Measurements from ENCODE around the gene LMX1B.

Gene LMX1B

DNA sequence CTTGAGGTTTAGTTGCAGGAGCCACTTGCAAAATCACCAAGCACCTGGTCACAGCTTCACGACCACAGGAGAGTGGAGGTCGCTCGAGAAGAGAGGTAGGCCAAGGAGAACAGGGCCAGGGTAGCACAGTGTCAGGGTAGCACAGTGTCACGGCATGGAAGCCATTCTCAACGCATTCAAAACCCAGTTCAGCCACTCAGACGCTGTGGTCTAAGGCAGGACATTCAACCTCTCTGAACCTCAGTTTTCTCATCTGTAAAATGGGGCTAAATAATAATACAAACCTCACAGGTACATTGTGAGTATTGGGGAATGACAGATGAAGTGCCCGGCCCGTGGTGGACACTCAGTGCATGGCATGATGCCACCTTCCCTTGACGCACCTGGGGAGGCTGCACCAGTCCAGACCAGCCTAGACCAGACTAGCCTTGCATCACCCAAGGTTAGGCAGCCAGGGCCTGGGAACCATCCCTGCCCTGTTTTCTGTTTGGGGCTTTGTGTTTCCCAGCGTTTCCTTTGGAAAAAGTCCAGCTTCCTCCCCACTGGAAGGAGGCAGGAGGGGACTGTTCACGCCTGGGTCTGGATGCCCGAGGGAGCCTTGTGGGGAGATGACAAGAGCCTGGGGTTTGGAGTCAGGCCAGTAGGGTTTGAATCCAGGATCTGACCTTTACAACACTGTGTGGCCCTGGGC lies 7.8 kb upstream of the LMX1B start:
- DNase-seq, result peak; percentile 24

DNA sequence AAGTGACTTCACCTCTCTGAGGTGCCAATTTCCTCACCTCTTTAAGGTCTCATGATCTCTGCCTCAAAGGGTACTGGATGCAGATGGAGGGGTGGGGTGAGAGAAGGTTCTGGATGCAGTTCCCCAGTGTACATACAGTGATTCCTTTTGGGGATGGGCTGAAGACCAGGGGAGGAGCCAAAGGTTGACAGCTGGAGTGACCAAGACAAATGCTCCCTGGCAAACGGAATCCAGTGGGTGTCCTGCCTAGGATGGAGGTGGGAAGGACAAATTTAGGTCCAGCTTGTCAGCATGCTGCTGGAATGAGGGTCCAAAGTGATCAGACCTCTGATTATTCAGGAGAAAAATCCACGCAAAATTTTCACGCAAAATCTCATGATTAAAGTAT lies 7.3 kb upstream of the LMX1B start:
- no peak for DNase-seq

- DNase-seq, result no peak
Observed at GRCh38 chr9:126607086-126607485, 6.6 kb upstream of the LMX1B start.

GRCh38 chr9:126607731-126608130 lies 6.0 kb upstream of the LMX1B start:
- DNase-seq, result no peak

DNA sequence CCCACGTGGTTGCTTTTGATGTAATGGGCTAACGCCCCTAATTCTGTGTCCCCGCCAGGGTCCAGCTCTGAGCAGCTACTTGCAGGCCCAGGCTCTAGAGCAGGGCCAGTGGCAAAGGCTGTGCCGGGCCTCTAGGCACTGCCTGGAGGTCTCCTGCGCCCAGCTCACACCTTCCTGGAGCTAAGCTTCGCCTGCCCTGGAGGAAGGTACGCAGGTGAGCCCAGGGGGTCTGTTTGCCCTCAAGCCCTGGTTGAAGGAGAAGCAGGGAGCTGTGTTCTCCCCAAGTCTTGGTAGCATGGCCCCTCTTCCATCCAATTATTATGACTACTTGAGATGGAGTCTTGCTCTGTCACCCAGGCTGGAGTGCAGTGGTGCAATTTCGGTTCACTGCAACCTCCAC lies 5.2 kb upstream of the LMX1B start:
- DNase-seq, result no peak

- DNase-seq, result no peak
Observed at GRCh38 chr9:126609191-126609590, 4.5 kb upstream of the LMX1B start.

DNA sequence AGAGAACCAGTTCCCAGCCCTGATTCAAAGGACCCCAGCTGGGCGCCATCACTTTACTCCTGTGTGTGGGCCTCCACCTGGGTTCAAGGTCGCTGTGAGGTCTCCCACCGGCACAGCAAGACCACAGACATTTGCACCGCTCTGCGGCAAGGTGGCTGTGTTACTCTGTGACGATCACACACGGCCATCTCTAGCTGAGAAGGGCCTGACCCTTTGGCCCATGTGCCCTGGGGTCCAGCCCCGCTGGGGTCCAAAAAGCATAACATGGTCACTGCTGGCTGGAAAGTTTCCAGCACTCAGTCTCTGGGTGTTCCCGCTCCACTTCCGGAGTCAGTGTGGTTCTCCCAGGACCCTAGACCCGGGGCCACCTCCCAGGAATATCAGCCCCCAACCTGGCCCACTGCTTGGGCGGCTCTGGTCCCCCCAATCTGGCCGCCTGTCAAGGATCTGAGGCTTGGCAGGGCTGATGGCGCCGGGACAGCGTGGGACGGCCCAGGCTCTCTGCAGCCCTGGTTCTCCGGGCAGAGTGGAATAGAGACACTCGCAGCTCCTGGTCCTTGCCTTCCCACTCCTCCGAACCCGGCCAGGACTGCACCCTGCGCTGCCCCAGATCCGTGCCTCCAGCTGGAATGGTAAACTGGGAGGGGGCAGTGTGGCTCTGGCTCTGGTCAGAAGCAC lies 3.9 kb upstream of the LMX1B start:
- no peak for DNase-seq

GRCh38 chr9:126611193-126611591 lies 2.5 kb upstream of the LMX1B start:
- DNase-seq, result no peak

- peak; percentile 37 for DNase-seq
Observed at GRCh38 chr9:126611592-126612325, 2.0 kb upstream of the LMX1B start.

- no peak for DNase-seq
Observed at GRCh38 chr9:126612326-126612812, 1.4 kb upstream of the LMX1B start.

DNA sequence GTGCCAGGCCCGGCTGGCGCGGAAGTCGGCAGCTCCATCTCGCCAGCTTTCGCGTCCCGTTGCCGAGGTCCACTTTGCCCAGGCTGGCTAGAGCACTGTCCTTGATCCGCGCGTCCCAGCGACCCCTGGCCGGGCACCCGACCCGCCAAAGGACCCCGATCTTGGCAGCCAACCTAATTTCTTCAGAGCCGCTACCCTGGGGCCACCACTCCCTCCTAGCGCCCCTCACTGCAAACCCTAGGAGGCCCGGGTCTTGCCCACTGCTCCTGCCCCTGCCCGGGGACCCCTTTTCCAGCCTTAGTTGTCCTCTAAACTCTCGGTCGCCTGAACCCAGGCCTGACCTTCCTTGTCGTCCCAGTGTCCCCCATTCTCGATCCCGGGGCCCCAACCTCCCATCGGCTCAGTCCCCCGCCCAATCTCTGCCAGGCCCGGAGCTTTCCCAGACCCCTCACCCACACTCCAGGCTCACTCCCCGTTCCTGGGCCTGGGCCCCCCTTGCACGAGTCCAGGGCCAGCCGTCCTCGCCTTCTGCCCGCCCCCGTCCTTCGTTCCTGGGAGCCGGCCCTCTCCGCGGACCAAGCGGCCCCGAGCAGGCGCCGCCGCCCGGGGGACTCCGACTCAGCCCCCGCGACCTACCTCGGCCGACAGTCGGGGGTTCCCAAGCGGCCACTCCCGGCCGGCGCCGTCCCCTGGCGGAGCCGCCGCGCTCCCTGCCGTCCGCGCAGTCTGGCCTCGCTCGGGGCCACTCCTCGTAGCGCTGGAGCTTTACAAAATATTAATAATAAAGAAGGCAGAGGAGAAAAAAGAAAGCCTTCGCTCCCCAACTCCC lies 701 bp upstream of the LMX1B start:
- no peak for DNase-seq

DNA sequence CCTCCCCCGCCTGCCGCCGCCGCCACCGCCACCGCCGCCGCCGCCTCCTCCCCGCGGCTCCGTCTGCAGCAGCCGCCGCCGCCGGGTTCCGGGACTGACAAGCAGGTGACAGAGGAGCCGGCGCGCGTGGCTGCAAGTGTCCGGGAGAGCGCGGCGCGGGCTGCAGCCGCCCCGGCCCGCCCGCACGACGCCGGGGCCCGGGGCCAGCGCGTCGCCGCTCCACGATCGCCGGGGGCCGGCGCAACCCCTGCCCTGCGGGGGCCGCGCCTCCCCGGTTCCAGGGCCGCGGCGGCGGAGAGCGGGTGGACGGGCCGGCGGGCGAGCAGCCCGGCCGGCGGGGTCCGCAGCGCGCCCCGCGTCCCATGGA lies 343 bp downstream of the LMX1B start:
- DNase-seq, result no peak

- no peak for DNase-seq
Observed at GRCh38 chr9:126614455-126615244, 922 bp downstream of the LMX1B start.

DNA sequence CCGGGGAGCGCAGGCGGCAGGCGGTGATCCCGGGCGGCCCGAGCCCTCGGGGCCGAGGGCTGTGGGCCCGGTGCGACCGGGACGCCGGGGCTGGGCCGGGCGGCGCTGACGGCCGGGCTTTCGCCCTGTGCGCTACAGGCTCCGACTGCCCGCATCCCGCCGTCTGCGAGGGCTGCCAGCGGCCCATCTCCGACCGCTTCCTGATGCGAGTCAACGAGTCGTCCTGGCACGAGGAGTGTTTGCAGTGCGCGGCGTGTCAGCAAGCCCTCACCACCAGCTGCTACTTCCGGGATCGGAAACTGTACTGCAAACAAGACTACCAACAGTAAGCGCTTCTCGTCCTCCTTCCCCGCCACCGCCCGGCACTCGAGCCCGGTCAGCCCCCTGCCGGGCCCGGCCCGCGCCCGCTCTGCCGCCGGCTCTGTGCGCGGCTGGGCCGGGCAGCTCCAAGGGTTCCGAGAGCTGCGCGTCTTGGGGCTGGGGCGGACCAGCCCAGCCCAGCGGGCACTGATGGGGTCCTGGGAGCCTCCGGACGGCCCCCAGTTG lies 1.6 kb downstream of the LMX1B start:
- peak; percentile 83 for DNase-seq

DNA sequence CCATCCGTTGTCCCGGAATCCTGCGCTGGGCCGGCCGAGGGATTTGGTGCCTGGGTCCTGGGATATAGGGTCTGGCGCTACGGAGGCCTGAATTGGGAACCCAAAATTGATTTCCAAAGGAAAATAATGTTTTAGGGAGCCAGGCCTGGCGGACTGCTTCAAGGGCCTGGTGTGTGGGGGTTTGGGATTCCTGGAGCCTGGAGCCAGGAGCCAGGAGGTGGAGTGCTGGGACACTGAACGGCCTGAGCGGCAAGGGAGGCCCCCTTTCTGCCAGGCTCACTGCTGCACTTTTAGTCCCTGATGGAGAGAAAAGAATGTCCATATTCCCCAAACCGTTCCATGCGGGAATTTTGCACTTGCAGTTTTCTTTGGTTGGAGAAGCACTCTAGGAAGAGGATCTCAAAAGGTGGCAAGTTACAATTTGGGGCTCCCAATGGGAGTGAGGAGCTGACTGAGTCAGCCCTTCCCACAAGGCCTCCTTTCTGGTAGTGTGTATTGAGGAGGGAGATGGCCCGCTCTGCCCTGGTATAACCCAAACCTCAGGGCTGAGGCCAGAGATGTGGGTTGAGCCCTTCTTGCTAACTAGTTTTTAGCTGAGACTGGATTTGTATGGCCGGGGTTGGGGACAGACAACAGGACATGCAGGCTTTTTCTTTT lies 2.2 kb downstream of the LMX1B start:
- no peak for DNase-seq

DNA sequence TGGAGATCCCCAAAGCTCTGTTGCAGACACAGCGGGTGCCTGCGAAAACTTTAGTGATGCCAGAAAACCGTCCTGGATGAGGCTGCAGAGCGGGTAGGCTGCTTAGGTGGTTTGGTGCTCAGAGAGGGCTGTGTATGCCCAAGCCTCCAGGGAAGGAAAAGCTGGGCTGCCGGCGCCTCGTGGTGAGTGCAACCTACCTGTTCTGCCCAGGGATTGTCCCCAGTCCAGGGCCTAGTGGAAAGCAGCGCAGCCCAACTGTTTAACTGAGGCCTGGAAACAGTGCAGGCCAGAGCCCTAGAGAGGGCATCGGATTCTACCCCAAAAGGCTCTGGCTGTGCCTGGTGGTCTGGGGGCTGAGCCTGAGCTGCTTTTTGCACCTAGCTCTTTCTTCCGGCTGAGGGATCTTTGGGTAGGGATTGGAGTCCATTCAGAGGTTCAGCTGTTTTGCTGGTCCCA lies 2.8 kb downstream of the LMX1B start:
- DNase-seq, result no peak

GRCh38 chr9:126617003-126617822 lies 3.5 kb downstream of the LMX1B start:
- DNase-seq, result no peak

DNA sequence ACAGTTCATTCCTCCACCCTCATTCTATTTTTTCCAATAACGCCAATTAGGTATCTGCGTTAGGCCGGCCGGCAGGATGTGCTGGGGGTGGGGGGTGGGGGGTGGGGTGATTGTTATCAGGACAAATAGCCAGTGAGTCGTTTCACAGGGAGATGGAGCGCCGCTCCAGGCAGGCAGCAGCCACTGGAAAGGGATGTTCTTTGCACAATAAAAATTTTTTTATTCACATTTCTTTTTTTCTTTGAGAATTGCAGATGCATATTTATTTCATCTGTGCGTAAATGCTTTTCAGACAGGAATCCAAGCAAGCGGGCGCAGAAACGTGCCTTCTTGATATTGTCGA lies 4.1 kb downstream of the LMX1B start:
- no peak for DNase-seq

DNA sequence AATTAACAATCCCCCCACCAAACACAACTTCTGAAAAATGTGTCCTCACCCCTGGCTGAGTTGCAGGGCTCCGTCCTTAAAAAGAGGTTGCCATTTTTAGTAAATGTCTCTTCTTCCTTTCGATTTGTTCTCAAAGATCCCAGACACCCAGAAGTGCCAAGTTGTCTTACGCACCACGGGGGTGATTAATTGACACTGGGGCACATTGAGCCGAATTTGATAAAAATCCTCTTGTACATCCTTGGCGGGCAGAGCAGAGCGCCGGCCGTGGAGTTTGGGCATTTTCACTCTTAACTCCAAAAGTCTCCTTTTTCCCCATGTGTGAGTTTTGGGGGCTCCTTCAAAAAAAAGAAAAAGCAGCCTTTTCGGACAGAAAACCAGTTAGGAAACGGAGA lies 4.5 kb downstream of the LMX1B start:
- DNase-seq, result no peak

GRCh38 chr9:126618585-126619360 lies 5.0 kb downstream of the LMX1B start:
- no peak for DNase-seq
